Measurements from ENCODE around the gene CALCOCO2. TPM values are rescaled to one million over a fixed set of nuclear protein-coding genes. Genes with fewer than 3 reads are reported as not detected.
"Not testable (repeated sequence)": the region's sequence is repeated elsewhere in the genome, so short reads cannot be mapped to it uniquely, and the experiment has no call there.

CALCOCO2 gene
- total RNA-seq, 4 donors from 2014 or later = 167 to 302 (median 232) TPM

DNA sequence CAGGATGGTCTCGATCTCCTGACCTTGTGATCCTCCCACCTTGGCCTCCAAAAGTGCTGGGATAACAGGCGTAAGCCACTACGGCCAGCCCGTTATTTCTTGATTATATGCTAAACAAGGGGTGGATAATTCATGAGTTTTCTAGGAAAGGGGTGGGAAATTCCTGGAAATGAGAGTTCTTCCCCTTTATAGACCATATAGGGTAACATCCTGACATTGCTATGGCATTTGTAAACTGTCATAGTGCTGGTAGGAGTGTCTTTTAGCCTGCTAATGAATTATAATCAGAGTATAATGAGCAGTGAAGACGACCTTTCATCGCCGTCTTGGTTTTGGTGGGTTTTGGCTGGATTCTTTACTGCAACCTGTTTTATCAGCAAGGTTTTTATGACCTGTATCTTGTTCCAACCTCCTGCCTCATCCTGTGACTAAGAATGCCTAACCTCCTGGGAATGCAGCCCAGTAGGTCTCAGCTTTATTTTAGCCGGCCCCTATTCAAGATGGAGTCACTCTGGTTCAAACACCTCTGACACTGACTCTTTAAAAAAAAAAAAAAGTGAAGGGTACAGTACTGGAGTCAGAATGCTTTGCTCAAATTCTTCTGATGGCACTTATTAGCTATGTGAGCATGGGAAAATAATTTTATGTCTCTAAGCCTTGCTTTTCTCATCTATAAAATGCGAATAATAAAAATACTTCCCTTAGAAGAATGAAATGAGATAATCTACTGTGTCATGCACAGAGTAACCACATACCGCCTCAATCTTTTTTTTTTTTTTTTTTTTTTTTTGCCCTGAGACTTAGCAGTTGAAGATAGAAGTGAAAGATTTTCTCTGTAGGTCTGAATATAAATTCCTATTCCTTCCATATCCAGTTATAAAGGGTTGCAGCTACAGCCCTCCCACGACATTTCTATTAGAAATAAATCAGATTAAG is 5.1 kb upstream of the CALCOCO2 start:
- peaks cover 0 to 4% (median 0%) of the 10 kb centered on the region in 4 donors for H3K4me1 ChIP-seq
- no peaks in the 10 kb centered on the region for H3K36me3 ChIP-seq
- no peak overlapping the region for H3K4me3 ChIP-seq
- no peaks in the 10 kb centered on the region for H3K9me3 ChIP-seq
- no peak for DNase-seq (ENCODE audit: low spot score in 2 of 2)
- TF ChIP-seq POLR2A (IDR thresholded peaks at IDR 0.05) (no peak), EP300 (IDR thresholded peaks at IDR 0.05) (no peak), CTCF (IDR thresholded peaks at IDR 0.05) (no peak)
- H3K27me3 ChIP-seq = peaks cover 0 to 4% of the 10 kb centered on the region in 2 donors
- H3K27ac ChIP-seq = no peak overlapping the region
- WGBS, 2 donors = 74 to 83% methylated on average over 11 of the region's 11 CpGs

DNA sequence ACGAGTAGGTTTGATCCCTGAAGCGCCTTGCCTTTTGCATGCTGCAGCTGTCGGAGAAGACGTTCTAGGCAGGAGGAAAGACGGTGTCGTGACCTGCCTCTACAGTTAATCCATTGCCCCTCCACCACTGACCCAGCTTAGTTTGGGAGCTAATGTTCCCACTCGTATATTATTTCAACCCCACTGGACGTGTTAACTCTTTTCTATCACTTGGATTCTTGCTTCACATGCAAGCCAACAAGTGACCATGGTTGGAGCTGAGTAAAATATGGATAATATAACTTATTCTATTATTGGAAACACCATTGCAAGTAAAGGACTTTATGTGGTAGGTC is 681 bp downstream of the CALCOCO2 start:
- H3K4me1 ChIP-seq = peaks cover 0 to 50% (median 25%) of the 10 kb centered on the region in 4 donors
- WGBS, 2 donors = 1 to 2% methylated on average over 8 of the region's 8 CpGs
- H3K9me3 ChIP-seq = no peaks in the 10 kb centered on the region

GRCh38 chr17:48834973-48835372 is 4.1 kb downstream of the CALCOCO2 start:
- Histone ChIP-seq H3K36me3 (no peaks in the 10 kb centered on the region), H3K27me3 (no peaks in the 10 kb centered on the region), H3K27ac (peak overlapping the region in 2 of 4 donors; percentile 8 to 61), H3K9me3 (no peaks in the 10 kb centered on the region), H3K4me1 (peaks cover 0 to 85% (median 48%) of the 10 kb centered on the region in 4 donors), H3K4me3 (no peak overlapping the region)
- WGBS, 2 donors = 87 to 89% methylated on average over 2 of the region's 2 CpGs
- DNase-seq (ENCODE audit: low spot score in 2 of 2) = no peak
- TF ChIP-seq POLR2A (IDR thresholded peaks at IDR 0.05) = no peak
- TF ChIP-seq CTCF (IDR thresholded peaks at IDR 0.05) = no peak
- no peak for TF ChIP-seq EP300 (IDR thresholded peaks at IDR 0.05)

More for the DNA sequence above, 681 bp downstream of the CALCOCO2 start:
- Histone ChIP-seq H3K4me3 (peak overlapping the region; percentile 70 to 96 (median 77)), H3K27me3 (no peaks in the 10 kb centered on the region), H3K36me3 (no peaks in the 10 kb centered on the region), H3K27ac (peak overlapping the region; percentile 96 to 99 (median 96))
- no peak for TF ChIP-seq EP300 (IDR thresholded peaks at IDR 0.05)
- no peak for TF ChIP-seq POLR2A (IDR thresholded peaks at IDR 0.05)
- TF ChIP-seq CTCF (IDR thresholded peaks at IDR 0.05) = no peak
- no peak for DNase-seq (ENCODE audit: low spot score in 2 of 2)

- 92 to 100% methylated on average over 2 of the region's 2 CpGs for WGBS, 2 donors
- no peak for DNase-seq (ENCODE audit: low spot score in 2 of 2)
- Histone ChIP-seq H3K4me3 (no peak overlapping the region), H3K27ac (peak overlapping the region in 2 of 4 donors; percentile 13 to 21), H3K36me3 (no peaks in the 10 kb centered on the region), H3K27me3 (no peaks in the 10 kb centered on the region), H3K9me3 (no peaks in the 10 kb centered on the region), H3K4me1 (peaks cover 0 to 91% (median 58%) of the 10 kb centered on the region in 4 donors)
- TF ChIP-seq EP300 (IDR thresholded peaks at IDR 0.05) (no peak), CTCF (IDR thresholded peaks at IDR 0.05) (no peak), POLR2A (IDR thresholded peaks at IDR 0.05) (no peak)
Measured at GRCh38 chr17:48835971-48836370, 5.1 kb downstream of the CALCOCO2 start.

DNA sequence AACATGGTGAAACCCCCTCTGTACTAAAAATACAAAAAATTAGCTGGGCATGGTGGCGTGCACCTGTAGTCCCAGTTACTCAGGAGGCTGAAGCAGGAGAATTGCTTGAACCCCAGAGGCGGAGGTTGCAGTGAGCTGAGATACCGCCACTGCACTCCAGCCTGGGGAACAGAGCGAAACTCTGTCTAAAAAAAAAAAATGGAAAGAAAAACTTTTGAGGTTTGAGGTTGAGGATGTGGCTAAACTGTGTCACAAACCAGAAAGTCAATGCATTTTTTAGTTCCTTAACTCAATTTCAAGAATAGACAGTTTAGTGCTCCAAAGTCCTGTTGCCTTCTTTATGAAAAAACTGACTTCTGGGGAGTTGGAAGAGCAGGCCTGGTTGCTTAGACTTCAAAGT is 6.6 kb downstream of the CALCOCO2 start:
- H3K27me3 ChIP-seq; H3K36me3 ChIP-seq; DNase-seq (ENCODE audit: low spot score in 2 of 2); H3K9me3 ChIP-seq; H3K4me3 ChIP-seq: not testable (repeated sequence)
- 81 to 90% methylated on average over 4 of the region's 4 CpGs for WGBS, 2 donors
- Histone ChIP-seq H3K4me1 (peaks cover 0 to 93% (median 62%) of the 10 kb centered on the region in 4 donors), H3K27ac (peak overlapping the region in 3 of 4 donors; percentile 52 to 98 (median 97))

All from tibial nerve (tissue), 4 donors.